Kidney epithelial cell (primary cell): ENCODE measurements around the gene ZMIZ1. TPM values are rescaled to one million over a fixed set of nuclear protein-coding genes. Genes with fewer than 3 reads are reported as not detected.

Experiments
- DNase-seq: peaks from one replicate; pipeline ENCODE4 v3.0.0-alpha.2; 2010; ENCODE audit warnings: low read depth
- H3K27me3 ChIP-seq: 2 replicates; pipeline ENCODE4 v1.6.0; 2011; ENCODE audit warnings: low read length; ENCODE audit not compliant: control insufficient read depth, insufficient read depth
- H3K36me3 ChIP-seq: 2 replicates; pipeline ENCODE4 v1.5.1; 2011; ENCODE audit warnings: low read length; ENCODE audit not compliant: control insufficient read depth, insufficient read depth
- H3K4me3 ChIP-seq: 2 replicates; pipeline ENCODE4 v1.5.1; 2011; ENCODE audit warnings: low read depth, mild to moderate bottlenecking, control low read depth, low read length
- CTCF ChIP-seq: IDR thresholded peaks from 2 replicates; pipeline ENCODE4 v1.5.1; 2011; ENCODE audit warnings: mild to moderate bottlenecking, moderate library complexity, low read length, control low read depth, inconsistent platforms; ENCODE audit not compliant: insufficient read depth, poor library complexity, severe bottlenecking
- total RNA-seq: library from RNA; depleted of rRNA; stranded (reverse); fragments of >200 nt; gene quantifications from 2 replicates; pipeline ENCODE4 v1.2.3, GENCODE V29; 2015

Gene ZMIZ1
- total RNA-seq, 1 donor from 2014 or later = 57.5 TPM

GRCh38 chr10:79248341-79249185, 179.8 kb downstream of the ZMIZ1 start:
- DNase-seq = no peak
- no peak for TF ChIP-seq CTCF
- Histone ChIP-seq H3K27me3 (no peaks in the 10 kb centered on the region), H3K36me3 (no peaks in the 10 kb centered on the region), H3K4me3 (no peak overlapping the region)

- no peak for DNase-seq
- Histone ChIP-seq H3K36me3 (no peaks in the 10 kb centered on the region), H3K27me3 (no peaks in the 10 kb centered on the region), H3K4me3 (no peak overlapping the region)
- no peak for TF ChIP-seq CTCF
Observed at GRCh38 chr10:79249186-79250121, 180.7 kb downstream of the ZMIZ1 start.

DNA sequence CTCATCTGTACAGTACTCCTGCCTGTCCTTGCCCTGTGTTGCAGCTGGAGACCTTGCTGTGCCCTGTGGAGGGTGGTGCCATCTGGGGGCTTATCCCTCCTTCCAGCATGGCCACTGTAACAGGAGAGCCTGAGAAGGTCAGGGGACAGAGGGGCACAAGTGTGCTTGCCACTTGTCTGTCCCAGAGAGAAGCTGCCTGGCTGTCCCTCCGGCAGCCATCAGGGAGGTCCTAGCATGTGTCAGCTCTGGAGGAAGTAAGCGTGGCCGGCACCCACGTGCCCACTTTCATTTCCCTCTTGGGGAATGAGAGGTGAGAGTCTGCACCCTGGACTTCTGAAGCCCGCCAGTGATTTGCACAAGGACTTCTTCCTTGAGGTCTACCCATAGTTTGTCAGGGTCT, 181.5 kb downstream of the ZMIZ1 start:
- DNase-seq = no peak
- TF ChIP-seq CTCF = no peak
- Histone ChIP-seq H3K27me3 (no peaks in the 10 kb centered on the region), H3K4me3 (no peak overlapping the region), H3K36me3 (no peaks in the 10 kb centered on the region)

- Histone ChIP-seq H3K36me3 (peaks cover 1% of the 10 kb centered on the region), H3K27me3 (no peaks in the 10 kb centered on the region), H3K4me3 (no peak overlapping the region)
- DNase-seq = no peak
- TF ChIP-seq CTCF = no peak
Observed at GRCh38 chr10:79252450-79252849, 183.7 kb downstream of the ZMIZ1 start.

DNA sequence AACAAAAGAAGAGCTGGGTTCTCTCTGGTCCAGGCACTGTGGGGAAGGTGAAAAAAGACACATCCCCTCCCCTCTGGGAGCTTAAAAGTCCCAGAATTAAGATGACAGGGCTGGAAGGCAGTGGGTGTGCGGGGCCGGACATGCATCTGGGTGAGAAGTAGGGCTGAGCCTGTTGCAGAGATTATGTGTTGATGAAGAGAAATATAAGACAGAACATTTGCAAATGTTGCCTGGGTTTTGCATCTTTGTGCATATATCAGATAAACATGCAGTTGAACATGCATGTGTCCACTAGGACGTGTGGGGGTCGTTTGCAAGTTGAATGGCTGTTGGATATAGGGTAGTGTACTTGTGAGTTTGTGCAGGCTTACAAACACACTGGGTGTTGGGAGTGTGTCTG, 184.2 kb downstream of the ZMIZ1 start:
- H3K4me3 ChIP-seq = no peak overlapping the region
- peaks cover 1% of the 10 kb centered on the region for H3K36me3 ChIP-seq
- no peak for TF ChIP-seq CTCF
- H3K27me3 ChIP-seq = no peaks in the 10 kb centered on the region
- no peak for DNase-seq
